ENCODE measurements around the gene MPZL2. TPM values are rescaled to one million over a fixed set of nuclear protein-coding genes. Genes with fewer than 3 reads are reported as not detected.

The MPZL2 gene
- total RNA-seq, 1 donor, result not detected

- TF ChIP-seq, protein P1, sequence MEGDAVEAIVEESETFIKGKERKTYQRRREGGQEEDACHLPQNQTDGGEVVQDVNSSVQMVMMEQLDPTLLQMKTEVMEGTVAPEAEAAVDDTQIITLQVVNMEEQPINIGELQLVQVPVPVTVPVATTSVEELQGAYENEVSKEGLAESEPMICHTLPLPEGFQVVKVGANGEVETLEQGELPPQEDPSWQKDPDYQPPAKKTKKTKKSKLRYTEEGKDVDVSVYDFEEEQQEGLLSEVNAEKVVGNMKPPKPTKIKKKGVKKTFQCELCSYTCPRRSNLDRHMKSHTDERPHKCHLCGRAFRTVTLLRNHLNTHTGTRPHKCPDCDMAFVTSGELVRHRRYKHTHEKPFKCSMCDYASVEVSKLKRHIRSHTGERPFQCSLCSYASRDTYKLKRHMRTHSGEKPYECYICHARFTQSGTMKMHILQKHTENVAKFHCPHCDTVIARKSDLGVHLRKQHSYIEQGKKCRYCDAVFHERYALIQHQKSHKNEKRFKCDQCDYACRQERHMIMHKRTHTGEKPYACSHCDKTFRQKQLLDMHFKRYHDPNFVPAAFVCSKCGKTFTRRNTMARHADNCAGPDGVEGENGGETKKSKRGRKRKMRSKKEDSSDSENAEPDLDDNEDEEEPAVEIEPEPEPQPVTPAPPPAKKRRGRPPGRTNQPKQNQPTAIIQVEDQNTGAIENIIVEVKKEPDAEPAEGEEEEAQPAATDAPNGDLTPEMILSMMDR (IDR thresholded peaks at IDR 0.05; ENCODE audit: extremely low read depth, low read depth, low read length), result no peak
- DNase-seq (ENCODE audit: insufficient read length, low spot score, missing footprints), result no peak
- Histone ChIP-seq H4K20me1 (ENCODE audit: insufficient read depth, low read length) (no peaks in the 10 kb centered on the region), H3K36me3 (ENCODE audit: insufficient read depth, low read length) (no peaks in the 10 kb centered on the region), H3K9me3 (ENCODE audit: low read depth, low read length) (no peaks in the 10 kb centered on the region), H3K27ac (ENCODE audit: low read depth, low read length) (no peak overlapping the region), H3K27me3 (ENCODE audit: insufficient read depth, low read length) (peaks cover 26% of the 10 kb centered on the region), H3K4me2 (ENCODE audit: insufficient read depth, low read length) (no peak overlapping the region), H3K4me3 (ENCODE audit: insufficient read depth, low read length) (no peak overlapping the region), H2AFZ (ENCODE audit: low read length) (no peak overlapping the region), H3K79me2 (ENCODE audit: insufficient read depth, low read length) (no peaks in the 10 kb centered on the region), H3K4me1 (ENCODE audit: insufficient read depth, low read length) (no peaks in the 10 kb centered on the region)
Observed at GRCh38 chr11:118226781-118227180, 37.3 kb downstream of the MPZL2 start.

DNA sequence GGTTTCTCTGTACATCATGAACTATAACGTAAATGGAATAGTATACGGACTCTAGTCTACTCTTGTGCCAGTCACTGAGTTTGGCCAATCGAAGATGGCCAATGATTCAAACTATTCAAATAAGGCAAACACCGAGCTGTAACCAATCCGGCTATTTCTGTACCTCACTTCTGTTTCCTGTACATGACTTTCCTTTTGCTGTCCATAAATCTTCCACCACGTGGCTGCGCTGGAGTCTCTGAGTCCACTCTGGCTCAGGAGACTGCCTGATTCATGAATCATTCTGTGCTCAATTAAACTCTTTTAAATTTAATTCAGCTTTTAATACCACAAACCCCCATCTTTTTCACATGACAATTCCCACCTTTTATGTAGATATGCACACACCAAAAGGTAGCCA, 37.8 kb downstream of the MPZL2 start:
- no peak for DNase-seq (ENCODE audit: insufficient read length, low spot score, missing footprints)
- TF ChIP-seq, protein P1 (IDR thresholded peaks at IDR 0.05; ENCODE audit: extremely low read depth, low read depth, low read length), result no peak
- H3K9me3 ChIP-seq (ENCODE audit: low read depth, low read length), result no peaks in the 10 kb centered on the region
- H3K4me3 ChIP-seq (ENCODE audit: insufficient read depth, low read length), result no peak overlapping the region
- peaks cover 26% of the 10 kb centered on the region for H3K27me3 ChIP-seq (ENCODE audit: insufficient read depth, low read length)
- H3K79me2 ChIP-seq (ENCODE audit: insufficient read depth, low read length), result no peaks in the 10 kb centered on the region
- H2AFZ ChIP-seq (ENCODE audit: low read length), result no peak overlapping the region
- H3K27ac ChIP-seq (ENCODE audit: low read depth, low read length), result no peak overlapping the region
- no peaks in the 10 kb centered on the region for H4K20me1 ChIP-seq (ENCODE audit: insufficient read depth, low read length)
- H3K36me3 ChIP-seq (ENCODE audit: insufficient read depth, low read length), result no peaks in the 10 kb centered on the region
- H3K4me1 ChIP-seq (ENCODE audit: insufficient read depth, low read length), result no peaks in the 10 kb centered on the region
- H3K4me2 ChIP-seq (ENCODE audit: insufficient read depth, low read length), result no peak overlapping the region

DNA sequence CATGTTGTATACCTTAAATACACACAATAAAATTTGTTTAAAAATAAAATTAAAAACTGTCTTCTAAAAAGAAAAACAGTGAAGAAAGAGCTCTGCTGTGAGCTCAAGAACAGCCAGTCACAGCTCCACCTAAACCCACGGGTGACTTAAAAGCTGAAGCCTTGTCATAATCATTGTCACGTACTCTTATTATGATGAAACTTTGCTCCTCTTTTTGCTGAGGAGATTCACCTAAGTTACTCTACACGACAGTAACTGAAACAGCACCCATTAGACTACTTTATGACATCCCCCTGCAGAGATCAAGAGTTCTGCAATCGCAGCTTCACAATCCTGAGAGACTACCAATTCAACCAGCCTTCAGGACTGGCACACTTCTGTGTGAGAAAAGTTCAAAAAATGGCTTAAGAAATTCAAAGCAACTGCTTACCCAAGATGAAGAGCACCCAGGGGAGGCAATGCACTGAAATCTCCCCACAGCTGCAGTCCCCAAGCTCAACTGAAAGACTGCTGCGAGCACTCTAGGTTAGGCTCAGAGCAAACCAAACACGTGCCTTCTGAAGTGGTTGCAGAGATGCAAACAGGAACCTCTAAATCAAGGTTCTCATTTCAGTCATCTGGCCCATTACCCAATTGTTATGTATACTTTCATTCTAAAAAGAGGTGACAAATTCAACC, 39.4 kb downstream of the MPZL2 start, which contains the start of gene JAML:
Gene JAML, minus strand, starts transcription at position 501 of the 678 bp plus-strand sequence. CDS start 10,145 bp downstream, outside the sequence.
- peaks cover 21% of the 10 kb centered on the region for H3K27me3 ChIP-seq (ENCODE audit: insufficient read depth, low read length)
- no peak within 1 kb of the TSS for H2AFZ ChIP-seq (ENCODE audit: low read length)
- H3K36me3 ChIP-seq (ENCODE audit: insufficient read depth, low read length), result no peaks in the 10 kb centered on the region
- no peaks in the 10 kb centered on the region for H3K4me1 ChIP-seq (ENCODE audit: insufficient read depth, low read length)
- no peak for DNase-seq (ENCODE audit: insufficient read length, low spot score, missing footprints)
- TF ChIP-seq, protein P1 (IDR thresholded peaks at IDR 0.05; ENCODE audit: extremely low read depth, low read depth, low read length), result no peak
- no peak within 1 kb of the TSS for H3K4me2 ChIP-seq (ENCODE audit: insufficient read depth, low read length)
- no peak within 1 kb of the TSS for H3K4me3 ChIP-seq (ENCODE audit: insufficient read depth, low read length)
- H3K9me3 ChIP-seq (ENCODE audit: low read depth, low read length), result no peaks in the 10 kb centered on the region
- no peak within 1 kb of the TSS for H3K27ac ChIP-seq (ENCODE audit: low read depth, low read length)
- H3K79me2 ChIP-seq (ENCODE audit: insufficient read depth, low read length), result no peaks in the 10 kb centered on the region
- H4K20me1 ChIP-seq (ENCODE audit: insufficient read depth, low read length), result no peaks in the 10 kb centered on the region

- Histone ChIP-seq H3K27me3 (ENCODE audit: insufficient read depth, low read length) (peaks cover 21% of the 10 kb centered on the region), H3K4me2 (ENCODE audit: insufficient read depth, low read length) (no peak overlapping the region), H3K4me1 (ENCODE audit: insufficient read depth, low read length) (no peaks in the 10 kb centered on the region), H3K36me3 (ENCODE audit: insufficient read depth, low read length) (no peaks in the 10 kb centered on the region), H2AFZ (ENCODE audit: low read length) (no peak overlapping the region), H3K4me3 (ENCODE audit: insufficient read depth, low read length) (no peak overlapping the region), H4K20me1 (ENCODE audit: insufficient read depth, low read length) (no peaks in the 10 kb centered on the region), H3K79me2 (ENCODE audit: insufficient read depth, low read length) (no peaks in the 10 kb centered on the region), H3K9me3 (ENCODE audit: low read depth, low read length) (no peaks in the 10 kb centered on the region), H3K27ac (ENCODE audit: low read depth, low read length) (no peak overlapping the region)
- DNase-seq (ENCODE audit: insufficient read length, low spot score, missing footprints), result no peak
- TF ChIP-seq, protein P1 (IDR thresholded peaks at IDR 0.05; ENCODE audit: extremely low read depth, low read depth, low read length), result no peak
Observed at GRCh38 chr11:118223992-118224391, 40.1 kb downstream of the MPZL2 start.

Measured in osteoblast (primary cell).